B cell (primary cell): ENCODE measurements around the gene FOXD1.

Experiments used
- CTCF ChIP-seq: fragments of 200-600 bp; IDR thresholded peaks from one replicate; pipeline ENCODE4 v1.8.0; 2022; ENCODE audit warnings: antibody characterized with exemption, mild to moderate bottlenecking
- EZH2 ChIP-seq: IDR thresholded peaks from 2 replicates; pipeline ENCODE4 v1.6.1; 2012; ENCODE audit warnings: borderline replicate concordance, low read depth, mild to moderate bottlenecking, moderate library complexity, low read length; ENCODE audit not compliant: insufficient read depth, poor library complexity, severe bottlenecking

- TF ChIP-seq CTCF = no peak
- no peak for TF ChIP-seq EZH2
Measured at GRCh38 chr5:73445665-73446630, 2.6 kb downstream of the FOXD1 start.
